ENCODE data around the gene FTCDNL1. TPM values are rescaled to one million over a fixed set of nuclear protein-coding genes. Genes with fewer than 3 reads are reported as not detected.

FTCDNL1 gene
- total and polyA plus RNA-seq, 2 of the 13 experiments (the other 11 are each of a cell fraction or from before 2014, with no cell fraction given) = 0.98 to 1.4 TPM

DNA sequence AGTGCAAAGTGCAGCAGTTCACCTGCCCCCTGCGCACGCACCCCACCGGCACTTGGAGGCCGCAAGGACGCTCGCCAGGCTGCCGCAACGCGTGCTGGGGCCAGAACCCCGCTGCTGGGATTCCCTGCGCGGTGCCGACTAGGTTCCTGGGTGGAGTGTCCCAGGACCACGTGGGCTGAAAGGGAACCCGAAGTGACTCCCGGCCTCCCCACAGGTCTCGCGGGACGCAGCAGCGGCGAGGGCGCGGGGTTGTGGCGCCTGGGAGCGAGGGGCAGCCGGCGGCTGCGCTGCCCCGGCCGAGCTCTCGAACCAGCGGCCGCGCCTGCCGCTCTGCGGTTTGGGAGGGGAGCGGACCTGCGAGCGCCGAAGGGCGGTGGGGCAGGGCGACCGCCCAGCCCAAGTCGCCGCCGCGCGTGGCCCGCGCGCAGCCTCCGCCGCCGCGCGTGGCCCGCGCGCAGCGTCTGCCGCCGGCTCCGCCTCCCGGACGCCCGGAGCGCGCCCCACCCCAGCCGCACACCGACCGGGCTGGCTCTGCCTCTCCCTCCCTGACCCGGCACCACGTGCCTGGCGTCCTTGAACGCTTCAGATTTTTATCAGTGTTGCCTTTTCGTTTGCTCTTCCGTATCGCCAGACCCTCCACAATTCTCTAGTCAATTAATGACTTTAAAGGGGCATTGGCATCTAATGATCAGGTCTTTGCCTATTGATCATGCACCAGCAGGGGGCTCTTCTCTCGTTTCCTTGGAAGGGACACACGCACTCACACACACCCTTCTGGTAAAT is at the start of gene FTCDNL1 (continued):
- TF ChIP-seq CC2D1A (CRISPR knock-in tag; IDR thresholded peaks at IDR 0.05) (no peak), ZNF589 (CRISPR knock-in tag; conservative IDR thresholded peaks at IDR 0.05) (no peak), FIP1L1 (IDR thresholded peaks at IDR 0.05; ENCODE audit: borderline replicate concordance, insufficient read depth, low read depth, low read length) (no peak), NR2C2 (CRISPR knock-in tag; IDR thresholded peaks at IDR 0.05; ENCODE audit: borderline replicate concordance) (peak; percentile 71; the same call in 1 of the 2 replicates), SP4 (CRISPR knock-in tag; IDR thresholded peaks at IDR 0.05) (peak; percentile 42; the same call in 1 of the 2 replicates), ZNF235 (CRISPR knock-in tag; IDR thresholded peaks at IDR 0.05; ENCODE audit: borderline replicate concordance) (peak; percentile 98), ZNF563 (CRISPR knock-in tag; IDR thresholded peaks at IDR 0.05) (peak; percentile 97), ZBTB7A (CRISPR knock-in tag; IDR thresholded peaks at IDR 0.05) (peak; percentile 87; the same call in 1 of the 2 replicates), ZNF800 (CRISPR knock-in tag; IDR thresholded peaks at IDR 0.05) (peak; percentile 41; the same call in 1 of the 2 replicates), SYNCRIP (IDR thresholded peaks at IDR 0.05; ENCODE audit: insufficient read depth, low read depth, low read length) (no peak), REL (CRISPR knock-in tag; conservative IDR thresholded peaks at IDR 0.05) (peak; percentile 61; the same call in 1 of the 2 replicates), TEAD3 (CRISPR knock-in tag; optimal IDR thresholded peaks at IDR 0.05; ENCODE audit: borderline replicate concordance) (peak; percentile 22), ZSCAN20 (CRISPR knock-in tag; IDR thresholded peaks at IDR 0.05; ENCODE audit: borderline replicate concordance) (no peak), ZNF101 (CRISPR knock-in tag; IDR thresholded peaks at IDR 0.05; ENCODE audit: borderline replicate concordance, low read depth) (no peak), SP140L (CRISPR knock-in tag; IDR thresholded peaks at IDR 0.05; ENCODE audit: borderline replicate concordance) (no peak), ZMYM4 (CRISPR knock-in tag; IDR thresholded peaks at IDR 0.05) (peak; percentile 53), ZNF777 (CRISPR knock-in tag; IDR thresholded peaks at IDR 0.05) (peak; percentile 79), ZNF879 (CRISPR knock-in tag; IDR thresholded peaks at IDR 0.05) (no peak), ZNF556 (CRISPR knock-in tag; IDR thresholded peaks at IDR 0.05; ENCODE audit: borderline replicate concordance) (no peak; the same call in 1 of the 2 replicates), IKZF1 (IDR thresholded peaks at IDR 0.05) (no peak), ZNF275 (CRISPR knock-in tag; IDR thresholded peaks at IDR 0.05; ENCODE audit: borderline replicate concordance) (no peak; the same call in 1 of the 2 replicates), ZNF766 (CRISPR knock-in tag; IDR thresholded peaks at IDR 0.05; ENCODE audit: borderline replicate concordance) (no peak; the same call in 1 of the 2 replicates), CREBL2 (CRISPR knock-in tag; IDR thresholded peaks at IDR 0.05; ENCODE audit: borderline replicate concordance) (peak; percentile 62; the same call in 1 of the 2 replicates)
- TF ChIP-seq, protein P1, sequence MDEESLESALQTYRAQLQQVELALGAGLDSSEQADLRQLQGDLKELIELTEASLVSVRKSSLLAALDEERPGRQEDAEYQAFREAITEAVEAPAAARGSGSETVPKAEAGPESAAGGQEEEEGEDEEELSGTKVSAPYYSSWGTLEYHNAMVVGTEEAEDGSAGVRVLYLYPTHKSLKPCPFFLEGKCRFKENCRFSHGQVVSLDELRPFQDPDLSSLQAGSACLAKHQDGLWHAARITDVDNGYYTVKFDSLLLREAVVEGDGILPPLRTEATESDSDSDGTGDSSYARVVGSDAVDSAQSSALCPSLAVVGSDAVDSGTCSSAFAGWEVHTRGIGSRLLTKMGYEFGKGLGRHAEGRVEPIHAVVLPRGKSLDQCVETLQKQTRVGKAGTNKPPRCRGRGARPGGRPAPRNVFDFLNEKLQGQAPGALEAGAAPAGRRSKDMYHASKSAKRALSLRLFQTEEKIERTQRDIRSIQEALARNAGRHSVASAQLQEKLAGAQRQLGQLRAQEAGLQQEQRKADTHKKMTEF (CRISPR knock-in tag; IDR thresholded peaks at IDR 0.05) = peak; percentile 64
- TF ChIP-seq, protein P2, sequence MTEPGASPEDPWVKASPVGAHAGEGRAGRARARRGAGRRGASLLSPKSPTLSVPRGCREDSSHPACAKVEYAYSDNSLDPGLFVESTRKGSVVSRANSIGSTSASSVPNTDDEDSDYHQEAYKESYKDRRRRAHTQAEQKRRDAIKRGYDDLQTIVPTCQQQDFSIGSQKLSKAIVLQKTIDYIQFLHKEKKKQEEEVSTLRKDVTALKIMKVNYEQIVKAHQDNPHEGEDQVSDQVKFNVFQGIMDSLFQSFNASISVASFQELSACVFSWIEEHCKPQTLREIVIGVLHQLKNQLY (CRISPR knock-in tag; IDR thresholded peaks at IDR 0.05) = no peak
